HUES48 (cell line): ENCODE data around the gene STK40.
A peak's percentile ranks its signal among the peaks of the same experiment; 100 is the strongest.

ENCODE experiments used
- H3K27ac ChIP-seq: one replicate; pipeline ENCODE4 v1.7.0; 2013; ENCODE audit warnings: low read depth, low read length, inconsistent platforms
- H3K27me3 ChIP-seq: 2 replicates; pipeline ENCODE4 v1.6.1; 2013; ENCODE audit warnings: mild to moderate bottlenecking, low read length; ENCODE audit not compliant: control insufficient read depth, insufficient read depth
- H3K36me3 ChIP-seq: 2 replicates; pipeline ENCODE4 v1.6.1; 2013; ENCODE audit warnings: low read length; ENCODE audit not compliant: control insufficient read depth, insufficient read depth
- H3K4me1 ChIP-seq: 2 replicates; pipeline ENCODE4 v1.6.1; 2013; ENCODE audit warnings: mild to moderate bottlenecking, low read length; ENCODE audit not compliant: control insufficient read depth, insufficient read depth
- H3K4me3 ChIP-seq: 2 replicates; pipeline ENCODE4 v1.5.1; 2013; ENCODE audit warnings: mild to moderate bottlenecking, low read depth, low read length
- H3K9ac ChIP-seq: 2 replicates; pipeline ENCODE4 v1.6.1; 2013; ENCODE audit warnings: mild to moderate bottlenecking, low read depth, low read length, moderate library complexity
- H3K9me3 ChIP-seq: 2 replicates; pipeline ENCODE4 v1.6.1; 2013; ENCODE audit warnings: low read length; ENCODE audit not compliant: control insufficient read depth, insufficient read depth

The STK40 gene

DNA sequence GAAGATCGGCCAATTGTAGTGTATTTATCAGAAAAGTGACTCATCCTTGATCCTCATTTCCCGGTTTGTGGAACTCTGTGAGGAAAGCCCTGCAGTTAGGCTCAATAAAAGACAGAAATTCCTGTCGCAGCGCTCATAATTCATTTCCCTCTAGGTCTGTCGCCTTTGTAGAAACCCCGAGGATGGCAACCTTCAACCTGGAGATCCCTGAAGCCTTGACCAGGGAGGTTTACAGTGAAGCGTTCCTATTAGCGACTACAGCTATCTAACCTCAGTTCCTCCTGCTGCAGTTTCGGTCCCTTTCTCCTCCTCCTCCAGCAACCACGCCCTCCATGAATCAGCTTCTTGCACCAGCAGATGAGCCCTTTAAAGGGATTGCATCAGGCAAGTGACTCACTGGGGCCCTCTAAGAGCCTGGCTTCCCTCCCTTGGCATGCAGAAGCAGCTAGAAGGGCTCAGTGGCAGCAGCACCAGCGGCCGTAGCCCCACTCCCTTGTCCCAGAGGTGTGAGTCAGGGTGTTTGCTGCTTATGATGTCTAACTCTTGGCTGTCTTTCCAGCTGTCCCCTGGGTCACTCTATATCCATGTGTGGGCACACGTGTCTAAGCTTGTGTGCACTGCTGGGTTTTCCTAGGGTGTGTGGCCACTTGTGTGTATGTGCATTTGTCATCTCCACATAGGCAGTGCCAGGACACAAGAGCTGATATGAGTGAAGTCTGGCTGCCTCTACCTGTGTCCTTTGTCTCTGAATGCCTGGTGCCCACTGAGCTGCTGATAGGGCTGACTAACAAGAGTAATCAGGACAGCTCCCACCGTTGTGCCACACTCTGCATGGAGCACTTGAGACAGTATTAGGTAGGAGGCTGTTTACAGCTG, 779 bp upstream of the STK40 start:
- Histone ChIP-seq H3K36me3 (peaks cover 12% of the 10 kb centered on the region), H3K4me3 (peak overlapping the region; percentile 73), H3K9ac (peak overlapping the region; percentile 96), H3K27me3 (no peaks in the 10 kb centered on the region), H3K27ac (peak overlapping the region; percentile 99), H3K9me3 (no peaks in the 10 kb centered on the region), H3K4me1 (peaks cover 19% of the 10 kb centered on the region)

GRCh38 chr1:36384542-36385409, 948 bp downstream of the STK40 start:
- Histone ChIP-seq H3K27me3 (no peaks in the 10 kb centered on the region), H3K27ac (peak overlapping the region; percentile 91), H3K36me3 (0 out of 2 replicates have a peak, but pooled peaks cover 4% of the 10 kb centered on the region), H3K4me1 (peaks cover 19% of the 10 kb centered on the region), H3K4me3 (peak overlapping the region; percentile 88), H3K9me3 (no peaks in the 10 kb centered on the region), H3K9ac (peak overlapping the region; percentile 59; the same call in 1 of the 2 replicates)

GRCh38 chr1:36383240-36383639, 2.5 kb downstream of the STK40 start:
- Histone ChIP-seq H3K36me3 (0 out of 2 replicates have a peak, but pooled peaks cover 8% of the 10 kb centered on the region), H3K4me1 (peaks cover 19% of the 10 kb centered on the region), H3K27me3 (no peaks in the 10 kb centered on the region), H3K9me3 (no peaks in the 10 kb centered on the region), H3K27ac (no peak overlapping the region), H3K4me3 (no peak overlapping the region), H3K9ac (no peak overlapping the region)

GRCh38 chr1:36382669-36383068, 3.1 kb downstream of the STK40 start:
- 0 out of 2 replicates have a peak, but pooled peaks cover 4% of the 10 kb centered on the region for H3K36me3 ChIP-seq
- H3K27ac ChIP-seq = no peak overlapping the region
- H3K9ac ChIP-seq = no peak overlapping the region
- peaks cover 16% of the 10 kb centered on the region for H3K4me1 ChIP-seq
- H3K4me3 ChIP-seq = no peak overlapping the region
- no peaks in the 10 kb centered on the region for H3K9me3 ChIP-seq
- no peaks in the 10 kb centered on the region for H3K27me3 ChIP-seq

GRCh38 chr1:36382231-36382630, 3.5 kb downstream of the STK40 start:
- H3K4me1 ChIP-seq = peaks cover 12% of the 10 kb centered on the region
- H3K36me3 ChIP-seq = 0 out of 2 replicates have a peak, but pooled peaks cover 4% of the 10 kb centered on the region
- H3K4me3 ChIP-seq = no peak overlapping the region
- H3K9me3 ChIP-seq = no peaks in the 10 kb centered on the region
- no peak overlapping the region for H3K27ac ChIP-seq
- no peaks in the 10 kb centered on the region for H3K27me3 ChIP-seq
- H3K9ac ChIP-seq = no peak overlapping the region

- Histone ChIP-seq H3K36me3 (0 out of 2 replicates have a peak, but pooled peaks cover 4% of the 10 kb centered on the region), H3K27ac (no peak overlapping the region), H3K9ac (no peak overlapping the region), H3K9me3 (no peaks in the 10 kb centered on the region), H3K4me3 (no peak overlapping the region), H3K4me1 (peaks cover 5% of the 10 kb centered on the region; the same call in 1 of the 2 replicates), H3K27me3 (no peaks in the 10 kb centered on the region)
These were observed 4.3 kb downstream of the STK40 start for GRCh38 chr1:36381405-36381804.

DNA sequence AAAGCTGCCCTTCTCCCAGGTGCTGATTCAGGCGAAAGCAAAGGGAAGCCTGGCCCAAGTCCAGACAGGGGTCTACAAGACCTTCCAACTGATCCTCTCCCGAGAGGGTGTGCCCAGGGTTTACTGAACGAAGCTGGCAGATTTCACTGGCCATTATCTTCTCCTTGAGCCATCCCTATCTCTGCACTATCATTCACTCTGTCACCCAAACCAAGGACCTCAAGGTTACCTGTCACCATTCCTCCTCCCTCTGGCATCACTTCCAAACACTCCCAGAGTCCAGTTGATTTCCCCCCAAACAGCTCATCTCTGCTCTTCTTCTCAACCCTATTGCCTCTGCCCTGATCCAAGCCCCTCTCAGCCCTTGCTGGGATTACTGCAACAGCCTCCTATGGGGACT, 4.9 kb downstream of the STK40 start:
- no peaks in the 10 kb centered on the region for H3K9me3 ChIP-seq
- no peaks in the 10 kb centered on the region for H3K27me3 ChIP-seq
- no peak overlapping the region for H3K9ac ChIP-seq
- 0 out of 2 replicates have a peak, but pooled peaks cover 4% of the 10 kb centered on the region for H3K36me3 ChIP-seq
- no peak overlapping the region for H3K4me3 ChIP-seq
- H3K4me1 ChIP-seq = peaks cover 5% of the 10 kb centered on the region; the same call in 1 of the 2 replicates
- peak overlapping the region; percentile 26 for H3K27ac ChIP-seq

- 0 out of 2 replicates have a peak, but pooled peaks cover 4% of the 10 kb centered on the region for H3K36me3 ChIP-seq
- no peaks in the 10 kb centered on the region for H3K9me3 ChIP-seq
- H3K27me3 ChIP-seq = no peaks in the 10 kb centered on the region
- H3K27ac ChIP-seq = peak overlapping the region; percentile 26
- H3K4me3 ChIP-seq = no peak overlapping the region
- H3K9ac ChIP-seq = no peak overlapping the region
- peaks cover 5% of the 10 kb centered on the region; the same call in 1 of the 2 replicates for H3K4me1 ChIP-seq
These were observed 5.5 kb downstream of the STK40 start for GRCh38 chr1:36380143-36380619.

- no peaks in the 10 kb centered on the region for H3K27me3 ChIP-seq
- no peaks in the 10 kb centered on the region for H3K9me3 ChIP-seq
- H3K4me3 ChIP-seq = no peak overlapping the region
- H3K4me1 ChIP-seq = peaks cover 21% of the 10 kb centered on the region
- no peak overlapping the region for H3K9ac ChIP-seq
- H3K36me3 ChIP-seq = peaks cover 6% of the 10 kb centered on the region; the same call in 1 of the 2 replicates
- H3K27ac ChIP-seq = no peak overlapping the region
These were observed 7.8 kb downstream of the STK40 start for GRCh38 chr1:36377791-36378492.

DNA sequence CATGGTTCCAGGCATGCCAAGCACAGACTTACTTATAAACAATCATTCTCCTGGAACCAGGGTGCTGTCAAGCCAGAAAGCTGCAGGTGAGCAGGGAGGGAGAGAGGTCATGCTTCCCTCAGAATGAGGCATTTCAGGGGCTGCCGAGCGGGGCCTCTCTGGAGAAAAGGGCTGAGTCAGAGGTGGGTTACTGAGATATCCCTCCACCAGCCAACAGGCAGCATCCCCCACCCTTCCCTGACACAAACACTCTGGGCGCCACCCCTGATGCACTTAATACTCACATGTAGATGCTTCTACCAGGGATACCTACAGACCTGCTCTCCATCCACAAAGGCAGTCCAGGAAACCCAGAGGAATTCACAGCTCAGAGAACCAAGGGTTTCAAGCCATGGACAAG, 13.1 kb downstream of the STK40 start:
- Histone ChIP-seq H3K4me1 (peaks cover 39% of the 10 kb centered on the region), H3K9ac (0 out of 2 replicates have a peak overlapping the region, but pooled peaks have one; percentile 21), H3K36me3 (peaks cover 9% of the 10 kb centered on the region; the same call in 1 of the 2 replicates), H3K4me3 (no peak overlapping the region), H3K27ac (peak overlapping the region; percentile 96), H3K9me3 (no peaks in the 10 kb centered on the region), H3K27me3 (no peaks in the 10 kb centered on the region)
